ENCODE data around the gene ZFHX3.
"Not testable (repeated sequence)": the region's sequence is repeated elsewhere in the genome, so short reads cannot be mapped to it uniquely, and the experiment has no call there.

Gene ZFHX3

GRCh38 chr16:73047536-73048291 lies at the start of gene ZFHX3:
Gene ZFHX3 (minus strand): TSS chr16:73048128. CDS start chr16:72960145, 87,983 bp downstream.
- H3K4me1 Mint-ChIP-seq (ENCODE audit: low read depth): peaks cover 3% of the 10 kb centered on the region
- no peaks in the 10 kb centered on the region for H3K9me3 Mint-ChIP-seq (ENCODE audit: low read depth)
- no peaks in the 10 kb centered on the region for H3K36me3 Mint-ChIP-seq
- peak within 1 kb of the TSS; percentile 73 for H3K4me3 Mint-ChIP-seq
- H3K27ac Mint-ChIP-seq: no peak within 1 kb of the TSS
- peaks cover 19% of the 10 kb centered on the region for H3K27me3 Mint-ChIP-seq

GRCh38 chr16:73096510-73096909 lies 48.6 kb upstream of the ZFHX3 start:
- Mint-ChIP-seq H3K4me3 (no peak overlapping the region), H3K36me3 (no peaks in the 10 kb centered on the region), H3K4me1 (ENCODE audit: low read depth) (peaks cover 9% of the 10 kb centered on the region), H3K9me3 (ENCODE audit: low read depth) (no peaks in the 10 kb centered on the region), H3K27ac (no peak overlapping the region), H3K27me3 (peaks cover 2% of the 10 kb centered on the region)

GRCh38 chr16:73095885-73096421 lies 48.0 kb upstream of the ZFHX3 start:
- H3K4me3 Mint-ChIP-seq: no peak overlapping the region
- H3K27me3 Mint-ChIP-seq: peaks cover 2% of the 10 kb centered on the region
- no peaks in the 10 kb centered on the region for H3K36me3 Mint-ChIP-seq
- no peak overlapping the region for H3K27ac Mint-ChIP-seq
- peaks cover 9% of the 10 kb centered on the region for H3K4me1 Mint-ChIP-seq (ENCODE audit: low read depth)
- no peaks in the 10 kb centered on the region for H3K9me3 Mint-ChIP-seq (ENCODE audit: low read depth)

- Mint-ChIP-seq H3K27me3 (peaks cover 2% of the 10 kb centered on the region), H3K9me3 (ENCODE audit: low read depth) (no peaks in the 10 kb centered on the region), H3K4me1 (ENCODE audit: low read depth) (peaks cover 9% of the 10 kb centered on the region), H3K4me3 (no peak overlapping the region), H3K27ac (no peak overlapping the region), H3K36me3 (no peaks in the 10 kb centered on the region)
Observed at GRCh38 chr16:73095142-73095820, 47.4 kb upstream of the ZFHX3 start.

- Mint-ChIP-seq H3K27ac (no peak overlapping the region), H3K36me3 (no peaks in the 10 kb centered on the region), H3K4me3 (no peak overlapping the region), H3K4me1 (ENCODE audit: low read depth) (peaks cover 9% of the 10 kb centered on the region), H3K9me3 (ENCODE audit: low read depth) (no peaks in the 10 kb centered on the region), H3K27me3 (peaks cover 2% of the 10 kb centered on the region)
Observed at GRCh38 chr16:73094371-73094770, 46.4 kb upstream of the ZFHX3 start.

- Mint-ChIP-seq H3K4me3 (no peak overlapping the region), H3K36me3 (no peaks in the 10 kb centered on the region), H3K9me3 (ENCODE audit: low read depth) (no peaks in the 10 kb centered on the region), H3K4me1 (ENCODE audit: low read depth) (peaks cover 9% of the 10 kb centered on the region), H3K27me3 (peaks cover 4% of the 10 kb centered on the region), H3K27ac (no peak overlapping the region)
Observed at GRCh38 chr16:73093146-73094144, 45.5 kb upstream of the ZFHX3 start.

- Mint-ChIP-seq H3K9me3 (ENCODE audit: low read depth) (no peaks in the 10 kb centered on the region), H3K4me1 (ENCODE audit: low read depth) (peaks cover 9% of the 10 kb centered on the region), H3K27me3 (peaks cover 6% of the 10 kb centered on the region), H3K36me3 (no peaks in the 10 kb centered on the region), H3K27ac (peak overlapping the region; percentile 41), H3K4me3 (no peak overlapping the region)
Observed at GRCh38 chr16:73092236-73092781, 44.4 kb upstream of the ZFHX3 start.

- Mint-ChIP-seq H3K27ac (no peak overlapping the region), H3K36me3 (no peaks in the 10 kb centered on the region), H3K27me3 (peaks cover 6% of the 10 kb centered on the region), H3K9me3 (ENCODE audit: low read depth) (no peaks in the 10 kb centered on the region), H3K4me1 (ENCODE audit: low read depth) (peaks cover 9% of the 10 kb centered on the region), H3K4me3 (no peak overlapping the region)
Observed at GRCh38 chr16:73091174-73091573, 43.2 kb upstream of the ZFHX3 start.

- H3K9me3 Mint-ChIP-seq (ENCODE audit: low read depth): no peaks in the 10 kb centered on the region
- no peak overlapping the region for H3K27ac Mint-ChIP-seq
- H3K27me3 Mint-ChIP-seq: peaks cover 11% of the 10 kb centered on the region
- H3K36me3 Mint-ChIP-seq: peaks cover 4% of the 10 kb centered on the region
- peaks cover 9% of the 10 kb centered on the region for H3K4me1 Mint-ChIP-seq (ENCODE audit: low read depth)
- H3K4me3 Mint-ChIP-seq: no peak overlapping the region
Observed at GRCh38 chr16:73089420-73089819, 41.5 kb upstream of the ZFHX3 start.

GRCh38 chr16:73086108-73086507 lies 38.2 kb upstream of the ZFHX3 start:
- peaks cover 4% of the 10 kb centered on the region for H3K36me3 Mint-ChIP-seq
- H3K9me3 Mint-ChIP-seq (ENCODE audit: low read depth): peaks cover 3% of the 10 kb centered on the region
- no peak overlapping the region for H3K27ac Mint-ChIP-seq

GRCh38 chr16:73083271-73083670 lies 35.3 kb upstream of the ZFHX3 start:
- Mint-ChIP-seq H3K9me3 (ENCODE audit: low read depth) (peaks cover 3% of the 10 kb centered on the region), H3K4me3 (no peak overlapping the region), H3K27ac (no peak overlapping the region), H3K4me1 (ENCODE audit: low read depth) (no peaks in the 10 kb centered on the region), H3K27me3 (peaks cover 12% of the 10 kb centered on the region), H3K36me3 (peaks cover 4% of the 10 kb centered on the region)

More at GRCh38 chr16:73086108-73086507, 38.2 kb upstream of the ZFHX3 start:
- Mint-ChIP-seq H3K4me3 (no peak overlapping the region), H3K27me3 (peaks cover 16% of the 10 kb centered on the region), H3K4me1 (ENCODE audit: low read depth) (no peaks in the 10 kb centered on the region)

GRCh38 chr16:73082634-73083051 lies 34.7 kb upstream of the ZFHX3 start:
- not testable (repeated sequence) for H3K9me3 Mint-ChIP-seq (ENCODE audit: low read depth); H3K4me3 Mint-ChIP-seq; H3K36me3 Mint-ChIP-seq; H3K4me1 Mint-ChIP-seq (ENCODE audit: low read depth); H3K27ac Mint-ChIP-seq
- peaks cover 10% of the 10 kb centered on the region for H3K27me3 Mint-ChIP-seq

GRCh38 chr16:73080931-73081330 lies 33.0 kb upstream of the ZFHX3 start:
- Mint-ChIP-seq H3K4me1 (ENCODE audit: low read depth) (no peaks in the 10 kb centered on the region), H3K27me3 (peaks cover 10% of the 10 kb centered on the region), H3K36me3 (peaks cover 4% of the 10 kb centered on the region), H3K9me3 (ENCODE audit: low read depth) (peaks cover 3% of the 10 kb centered on the region), H3K27ac (no peak overlapping the region), H3K4me3 (no peak overlapping the region)

GRCh38 chr16:73076324-73076810 lies 28.4 kb upstream of the ZFHX3 start:
- no peak overlapping the region for H3K27ac Mint-ChIP-seq
- H3K9me3 Mint-ChIP-seq (ENCODE audit: low read depth): no peaks in the 10 kb centered on the region
- H3K36me3 Mint-ChIP-seq: no peaks in the 10 kb centered on the region
- peaks cover 5% of the 10 kb centered on the region for H3K27me3 Mint-ChIP-seq
- H3K4me3 Mint-ChIP-seq: no peak overlapping the region
- no peaks in the 10 kb centered on the region for H3K4me1 Mint-ChIP-seq (ENCODE audit: low read depth)

Data from activated naive CD8-positive, alpha-beta T cell (primary cell).